HCEC 1CT (cell line): ENCODE data around the gene TMPRSS9.

ENCODE experiments used
- DNase-seq: peaks from one replicate; pipeline ENCODE4 v3.0.0-alpha.2; 2017

TMPRSS9 gene

GRCh38 chr19:2329501-2329916 lies 30.6 kb upstream of the TMPRSS9 start:
- no peak for DNase-seq

- no peak for DNase-seq
Measured at GRCh38 chr19:2330255-2330631, 29.8 kb upstream of the TMPRSS9 start.

GRCh38 chr19:2330632-2331284 lies 29.3 kb upstream of the TMPRSS9 start:
- no peak for DNase-seq

GRCh38 chr19:2331601-2332246 lies 28.3 kb upstream of the TMPRSS9 start:
- DNase-seq, result no peak

GRCh38 chr19:2332341-2333026 lies 27.6 kb upstream of the TMPRSS9 start:
- DNase-seq, result no peak

GRCh38 chr19:2333027-2333806 lies 26.8 kb upstream of the TMPRSS9 start:
- no peak for DNase-seq

- DNase-seq, result no peak
Measured at GRCh38 chr19:2333807-2334211, 26.3 kb upstream of the TMPRSS9 start.

GRCh38 chr19:2334426-2334825 lies 25.6 kb upstream of the TMPRSS9 start:
- no peak for DNase-seq

GRCh38 chr19:2334986-2335846 lies 24.8 kb upstream of the TMPRSS9 start:
- no peak for DNase-seq

GRCh38 chr19:2335848-2336247 lies 24.2 kb upstream of the TMPRSS9 start:
- no peak for DNase-seq

- no peak for DNase-seq
Measured at GRCh38 chr19:2336528-2337328, 23.3 kb upstream of the TMPRSS9 start.

- no peak for DNase-seq
Measured at GRCh38 chr19:2337329-2337707, 22.7 kb upstream of the TMPRSS9 start.

- DNase-seq, result no peak
Measured at GRCh38 chr19:2338055-2338615, 21.9 kb upstream of the TMPRSS9 start.

GRCh38 chr19:2338751-2339643 lies 21.1 kb upstream of the TMPRSS9 start:
- DNase-seq, result no peak

- DNase-seq, result no peak
Measured at GRCh38 chr19:2339644-2340310, 20.3 kb upstream of the TMPRSS9 start.

GRCh38 chr19:2340496-2341243 lies 19.4 kb upstream of the TMPRSS9 start:
- no peak for DNase-seq

GRCh38 chr19:2341244-2341751 lies 18.8 kb upstream of the TMPRSS9 start:
- no peak for DNase-seq

GRCh38 chr19:2341982-2342381 lies 18.1 kb upstream of the TMPRSS9 start:
- no peak for DNase-seq
